ENCODE measurements around the gene CWC15.
A peak's percentile ranks its signal among the peaks of the same experiment; 100 is the strongest.
"Not testable (repeated sequence)": the region's sequence is repeated elsewhere in the genome, so short reads cannot be mapped to it uniquely, and the experiment has no call there.

The CWC15 gene

DNA sequence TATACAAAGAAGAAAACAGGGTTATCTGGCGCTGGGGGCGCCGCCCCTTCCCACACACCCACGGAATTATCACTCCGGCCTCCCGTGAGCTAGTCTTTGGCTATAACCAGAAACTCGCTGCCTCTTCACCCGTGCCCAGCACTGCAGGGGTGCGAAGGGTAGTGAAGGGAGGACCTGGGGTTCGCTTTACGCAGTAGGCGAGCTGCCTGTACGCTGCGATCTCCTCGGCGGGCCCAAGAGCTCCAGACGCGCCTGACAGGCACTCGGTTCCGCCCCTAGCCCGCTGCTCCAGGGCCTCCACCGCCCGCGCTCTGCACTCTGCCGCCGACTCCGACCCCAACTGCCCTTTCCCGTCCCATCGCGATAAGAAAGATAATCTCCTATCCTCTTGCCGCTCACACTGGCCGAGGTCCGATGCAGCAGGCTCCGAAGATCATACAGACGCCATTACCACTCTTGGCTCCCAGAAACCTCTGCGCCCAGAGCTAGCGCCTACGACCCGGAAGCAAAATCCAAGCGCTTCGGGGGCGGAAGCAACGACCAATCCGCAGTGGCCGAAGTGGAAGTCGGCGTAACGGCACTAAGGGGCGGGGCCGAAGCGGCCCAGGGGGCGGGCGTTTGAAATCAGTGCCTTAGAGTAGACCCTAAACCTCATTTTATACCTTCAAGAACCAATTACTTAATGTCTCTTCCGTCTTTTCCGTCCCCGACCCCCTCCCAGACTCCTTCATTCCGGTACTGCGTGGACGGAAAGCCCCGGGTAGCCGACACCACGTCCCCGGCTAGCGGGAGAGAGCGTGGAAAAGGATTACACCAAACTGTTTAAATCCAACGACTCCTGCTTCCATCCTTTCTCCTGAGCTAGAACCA, at the start of gene CWC15, which contains the start of gene KDM4D:
Gene CWC15, minus strand, starts transcription at position 458 of the 870 bp plus-strand sequence. CDS start 1,371 bp downstream, outside the sequence.
Gene KDM4D, plus strand, starts transcription at position 611 of the 870 bp plus-strand sequence. CDS start 23,664 bp downstream, outside the sequence.
- DNase-seq, result peak; percentile 96

DNA sequence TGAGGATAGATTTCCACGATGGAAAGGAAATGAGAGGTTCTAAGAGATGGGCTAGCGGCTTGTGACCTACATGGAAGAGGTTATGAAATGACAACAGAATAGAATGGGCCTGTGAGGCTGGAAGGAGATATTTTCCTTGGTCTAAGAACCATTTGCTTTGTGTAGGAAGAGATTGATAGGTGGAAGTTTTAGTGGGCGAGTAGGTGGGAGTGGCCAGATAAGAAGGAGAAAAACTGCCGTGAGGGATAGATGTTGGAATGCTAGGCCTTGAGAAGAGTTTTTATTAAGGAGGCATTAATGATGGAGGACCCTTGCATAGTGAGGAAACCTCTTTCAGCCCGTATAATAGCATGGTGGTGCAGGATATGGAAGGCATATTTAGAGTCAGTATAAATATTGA, 48.1 kb upstream of the CWC15 start:
- DNase-seq, result not testable (repeated sequence)

DNA sequence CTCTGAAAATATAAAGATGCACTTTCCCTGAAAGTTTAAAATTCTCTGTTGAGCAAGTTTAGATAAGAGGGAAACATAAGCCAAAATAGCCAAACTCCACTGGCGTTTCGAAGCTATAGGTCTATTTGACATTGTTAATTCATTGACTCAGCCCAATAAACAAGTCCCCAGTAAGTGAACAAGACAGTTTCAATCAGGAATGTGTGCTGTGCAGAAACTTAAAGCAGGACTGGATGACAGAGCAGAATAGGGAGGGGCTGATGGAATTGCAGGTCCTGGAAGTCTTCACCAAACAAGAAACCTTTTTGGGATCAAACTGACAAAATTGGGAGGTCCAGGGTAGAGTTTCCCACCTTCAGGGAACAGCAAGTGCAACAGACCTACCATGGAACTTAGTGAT, 42.8 kb upstream of the CWC15 start:
- DNase-seq, result no peak

DNA sequence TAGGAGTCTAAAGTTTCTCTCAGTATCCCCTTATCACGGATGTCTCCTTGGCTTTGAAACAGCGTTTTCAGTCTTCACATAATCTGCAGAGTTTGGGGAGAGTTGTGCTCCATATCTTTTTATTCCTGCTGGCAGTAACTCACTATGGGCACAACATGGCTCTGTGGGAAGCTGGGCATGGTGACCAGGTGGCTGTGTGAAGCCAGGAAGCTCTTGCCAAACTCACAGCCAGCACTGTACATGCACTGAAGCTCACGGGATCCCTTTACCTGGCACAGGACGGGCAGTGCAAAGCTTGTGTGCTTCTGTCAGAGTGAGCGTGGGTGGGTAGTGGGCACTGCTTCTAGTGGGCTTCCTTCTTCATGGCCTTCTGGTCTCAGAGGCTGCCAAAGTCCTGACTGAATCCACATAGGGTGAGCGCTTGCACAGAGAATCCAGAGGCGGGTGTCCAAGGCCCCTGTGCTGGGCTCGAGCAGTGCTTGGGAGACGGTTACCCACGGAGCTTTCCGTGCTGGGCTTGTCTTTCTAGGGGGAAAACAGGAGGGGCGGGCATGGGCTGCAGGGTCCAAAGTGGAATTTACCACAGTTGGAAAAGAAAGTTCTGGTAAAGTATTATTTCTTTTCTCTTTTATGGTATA, 40.9 kb upstream of the CWC15 start:
- DNase-seq, result no peak

DNA sequence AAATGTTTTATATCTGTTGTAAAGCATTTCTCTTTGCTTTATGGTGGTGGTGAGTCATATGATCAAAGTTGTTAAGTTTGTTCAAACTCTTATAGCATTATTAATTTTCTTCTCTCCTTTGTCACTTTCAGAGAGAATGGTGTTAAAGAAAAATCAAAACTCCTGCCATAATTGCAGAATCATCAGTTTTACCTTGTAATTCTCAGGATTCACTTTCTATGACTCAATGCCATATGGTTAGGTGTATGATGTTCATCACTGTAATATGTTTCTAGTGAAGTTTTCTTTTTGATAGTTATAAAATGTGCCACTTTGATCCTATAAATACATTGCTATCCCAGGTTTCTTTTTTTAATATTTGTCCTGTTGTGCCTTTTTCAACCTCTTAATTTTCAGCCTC, 38.0 kb upstream of the CWC15 start:
- no peak for DNase-seq

DNA sequence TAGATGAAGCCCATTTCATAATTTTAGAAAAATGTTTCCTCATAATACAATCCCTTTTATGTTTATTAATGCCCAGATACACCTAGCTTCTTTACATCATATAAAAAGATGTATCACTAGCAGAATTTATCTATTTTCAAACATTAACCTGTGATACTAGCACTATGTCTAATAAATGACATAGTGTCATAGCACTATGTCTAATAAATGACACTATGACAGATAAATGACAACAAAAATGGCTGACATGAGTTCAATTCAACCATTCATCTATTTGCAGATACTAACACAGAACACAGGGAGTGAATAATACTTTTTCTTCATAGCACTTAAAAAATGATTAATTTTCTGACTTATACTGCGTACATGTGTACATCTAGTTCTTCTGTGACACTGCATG, 32.3 kb upstream of the CWC15 start:
- DNase-seq, result no peak

DNA sequence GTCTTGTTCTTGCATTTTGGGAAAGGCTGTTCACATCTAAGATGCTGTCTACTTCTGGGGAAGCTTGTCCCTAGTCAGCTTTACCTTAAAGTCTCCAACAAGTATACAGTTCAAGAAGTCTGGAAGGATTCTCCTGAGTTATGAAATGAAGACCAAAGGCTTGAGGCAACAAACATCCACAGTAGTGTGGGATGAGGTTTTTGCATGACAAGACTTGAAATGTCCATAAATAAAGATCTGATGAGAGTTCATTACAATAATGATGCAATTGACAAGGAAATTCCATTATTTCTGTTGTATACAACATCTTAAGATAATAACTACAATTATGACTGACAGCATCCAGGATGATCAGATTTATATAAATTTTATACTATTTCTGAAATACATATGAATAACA, 30.4 kb upstream of the CWC15 start:
- DNase-seq, result no peak

DNA sequence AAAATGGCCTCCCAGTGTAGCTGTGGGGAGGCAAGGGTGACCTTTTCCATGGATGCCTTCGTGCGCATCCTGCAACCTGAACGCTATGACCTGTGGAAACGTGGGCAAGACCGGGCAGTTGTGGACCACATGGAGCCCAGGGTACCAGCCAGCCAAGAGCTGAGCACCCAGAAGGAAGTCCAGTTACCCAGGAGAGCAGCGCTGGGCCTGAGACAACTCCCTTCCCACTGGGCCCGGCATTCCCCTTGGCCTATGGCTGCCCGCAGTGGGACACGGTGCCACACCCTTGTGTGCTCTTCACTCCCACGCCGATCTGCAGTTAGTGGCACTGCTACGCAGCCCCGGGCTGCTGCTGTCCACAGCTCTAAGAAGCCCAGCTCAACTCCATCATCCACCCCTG, 24.9 kb upstream of the CWC15 start:
- no peak for DNase-seq

DNA sequence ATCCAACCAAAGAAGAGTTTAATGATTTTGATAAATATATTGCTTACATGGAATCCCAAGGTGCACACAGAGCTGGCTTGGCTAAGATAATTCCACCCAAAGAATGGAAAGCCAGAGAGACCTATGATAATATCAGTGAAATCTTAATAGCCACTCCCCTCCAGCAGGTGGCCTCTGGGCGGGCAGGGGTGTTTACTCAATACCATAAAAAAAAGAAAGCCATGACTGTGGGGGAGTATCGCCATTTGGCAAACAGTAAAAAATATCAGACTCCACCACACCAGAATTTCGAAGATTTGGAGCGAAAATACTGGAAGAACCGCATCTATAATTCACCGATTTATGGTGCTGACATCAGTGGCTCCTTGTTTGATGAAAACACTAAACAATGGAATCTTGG, 24.1 kb upstream of the CWC15 start:
- no peak for DNase-seq

DNA sequence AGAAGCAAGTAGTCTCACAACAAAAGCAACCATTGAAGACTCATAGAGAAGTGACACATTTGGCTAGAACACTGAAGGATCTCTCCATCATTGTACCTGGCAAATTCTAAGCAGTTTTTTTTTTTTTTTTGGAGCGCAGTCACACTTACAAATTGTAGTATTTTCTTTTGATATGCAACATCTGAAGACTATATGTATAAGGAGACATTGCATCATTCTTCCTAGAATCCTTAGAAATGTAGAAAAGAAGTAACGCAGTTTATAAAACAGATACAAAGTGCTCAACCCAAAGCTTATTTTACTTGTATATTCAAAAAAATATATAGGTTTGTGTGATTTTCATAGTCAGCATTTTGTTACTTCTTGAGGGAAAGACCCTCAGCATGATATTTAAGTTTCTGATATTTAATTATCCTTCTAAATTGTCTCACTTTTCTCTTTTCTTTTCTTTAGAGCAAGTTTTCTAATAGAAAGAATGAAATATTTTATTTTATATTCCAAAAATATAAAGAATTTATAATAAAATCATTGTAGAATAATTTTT, 20.1 kb upstream of the CWC15 start:
- no peak for DNase-seq

DNA sequence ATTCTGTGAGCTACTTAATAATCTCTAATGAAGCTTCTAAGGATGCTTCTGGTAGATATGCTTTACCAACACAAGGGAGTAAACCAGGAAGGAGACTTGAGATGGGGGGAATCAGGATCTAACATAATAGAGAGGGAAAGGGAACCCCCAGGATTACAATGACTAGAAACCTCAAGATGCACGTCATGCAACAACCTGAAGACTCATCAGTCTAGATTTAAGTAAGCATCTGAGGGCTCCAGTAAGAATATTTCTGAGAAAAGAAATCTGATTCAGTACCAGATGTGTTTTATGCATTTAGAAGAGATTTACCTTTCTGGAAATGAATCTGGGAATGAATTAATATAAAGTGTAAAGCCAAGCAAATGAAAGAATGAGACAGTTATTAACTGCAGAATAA, 15.4 kb upstream of the CWC15 start:
- DNase-seq, result no peak

DNA sequence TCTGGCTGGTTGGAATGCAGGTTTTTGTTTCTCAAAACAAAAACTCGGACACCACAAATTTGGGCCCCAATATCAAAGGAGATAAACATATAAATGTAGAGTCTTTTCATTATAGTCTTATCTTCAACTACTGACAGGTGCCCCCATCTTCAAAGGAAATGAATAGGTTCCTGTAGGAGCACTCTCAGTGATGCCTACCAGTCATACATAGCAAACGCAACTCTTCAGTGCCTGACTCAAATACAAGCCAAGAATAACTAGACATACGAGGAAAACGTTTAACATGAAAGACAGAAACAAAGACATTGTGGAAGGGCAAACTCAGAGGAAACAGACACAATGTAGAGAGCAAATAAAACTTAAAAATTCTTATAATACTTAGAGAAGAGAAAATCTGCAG, 14.0 kb upstream of the CWC15 start:
- DNase-seq, result no peak

DNA sequence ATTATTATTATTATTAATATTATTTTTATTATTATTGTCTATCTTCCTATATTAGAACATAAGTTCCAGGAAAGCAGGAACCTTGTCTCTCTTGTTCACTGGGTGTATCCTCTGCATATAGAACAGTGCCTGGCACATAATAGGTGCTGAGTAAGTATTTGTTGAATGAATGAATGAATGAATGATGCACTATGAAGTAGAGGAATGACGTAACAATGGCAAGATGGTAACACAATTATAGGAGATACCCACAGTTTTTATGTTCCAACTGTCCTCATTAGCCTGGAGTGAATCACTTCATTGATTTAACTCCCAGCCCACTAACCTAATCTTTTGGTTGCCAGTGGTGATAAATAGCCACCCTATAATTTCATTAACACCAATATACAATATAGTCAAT, 2.2 kb upstream of the CWC15 start:
- no peak for DNase-seq

DNA sequence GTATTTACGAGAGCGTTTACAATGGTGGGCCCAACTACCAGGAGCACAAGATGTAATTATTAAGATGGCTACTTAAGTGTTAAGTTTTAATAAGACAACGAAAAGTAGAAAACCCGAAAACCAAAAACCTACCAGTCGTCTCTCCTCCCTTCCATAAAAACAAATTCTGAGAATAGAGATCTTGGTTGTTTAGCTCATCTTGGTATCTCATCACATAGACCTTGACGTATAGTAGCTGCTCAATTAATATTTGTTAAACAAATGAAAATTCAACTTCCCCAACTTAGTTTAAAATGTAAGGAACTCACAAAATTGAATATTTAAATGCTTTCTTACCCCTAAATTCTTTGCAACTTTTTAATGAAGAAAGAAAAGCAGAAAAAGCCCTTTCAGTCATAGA, 822 bp upstream of the CWC15 start:
- no peak for DNase-seq

DNA sequence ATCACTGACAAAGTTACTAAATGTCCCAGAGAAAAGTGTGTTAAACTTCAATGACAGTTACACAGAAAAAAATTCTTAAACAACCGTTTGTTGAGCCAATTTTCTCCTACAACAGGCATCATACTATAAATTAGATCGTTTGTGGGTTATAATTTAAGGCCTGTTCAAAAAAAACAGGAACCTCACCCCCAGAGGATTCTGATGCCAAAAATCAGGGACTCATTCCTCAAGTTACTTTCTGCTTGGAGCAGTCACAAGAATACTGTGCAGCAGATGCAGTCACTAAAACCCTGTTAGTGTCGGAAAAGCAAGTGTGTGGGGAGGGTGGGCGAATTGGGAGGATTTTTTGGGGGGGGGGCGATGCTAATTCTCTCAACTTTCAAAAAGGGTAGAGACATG, 657 bp downstream of the CWC15 start:
- no peak for DNase-seq

DNA sequence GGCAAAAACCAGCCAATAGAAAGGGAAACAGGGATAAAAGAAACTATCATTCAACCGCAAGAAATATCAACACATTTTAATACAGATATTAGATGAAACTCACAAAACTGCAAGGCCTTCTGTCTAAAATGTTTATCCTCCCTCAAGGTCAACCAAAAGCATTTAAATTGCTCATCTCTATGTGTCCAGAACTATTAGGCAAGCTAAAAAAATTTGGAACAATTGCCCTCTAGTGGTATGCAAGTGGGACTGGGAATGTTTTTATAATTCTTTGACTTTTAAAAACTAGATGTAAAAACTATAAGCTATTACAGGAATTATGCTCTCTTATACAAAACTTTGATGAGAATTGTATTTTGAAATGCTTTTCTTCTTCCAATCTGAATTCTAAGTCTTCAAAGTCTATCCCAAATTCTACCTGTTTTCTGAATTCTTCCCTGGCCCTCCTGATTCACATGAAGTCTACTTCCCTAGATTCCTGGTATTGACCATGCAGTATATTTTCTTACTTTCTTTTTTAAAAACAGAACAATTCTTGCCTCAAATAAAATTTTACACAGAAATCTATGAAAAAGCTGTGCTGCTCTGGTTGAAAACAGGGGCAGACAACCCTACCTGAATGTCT, 4.9 kb downstream of the CWC15 start:
- DNase-seq, result no peak

DNA sequence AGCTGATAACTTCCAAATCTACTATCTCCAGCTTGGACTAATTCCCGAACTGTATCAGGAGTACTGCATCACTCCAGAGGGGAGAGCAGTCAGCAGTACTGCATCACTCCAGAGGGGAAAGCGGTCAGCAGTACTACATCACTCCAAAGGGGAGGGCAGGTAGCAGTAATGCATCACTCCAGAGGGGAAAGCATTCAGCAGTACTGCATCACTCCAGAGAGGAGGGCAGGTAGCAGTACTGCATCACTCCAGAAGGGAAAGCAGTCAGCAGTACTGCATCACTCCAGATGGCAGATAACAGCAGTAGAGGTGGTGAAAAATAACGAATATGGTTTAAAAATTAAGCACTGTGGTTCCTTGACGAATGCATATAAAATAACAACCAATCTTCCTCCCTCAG, 8.4 kb downstream of the CWC15 start:
- DNase-seq, result no peak

DNA sequence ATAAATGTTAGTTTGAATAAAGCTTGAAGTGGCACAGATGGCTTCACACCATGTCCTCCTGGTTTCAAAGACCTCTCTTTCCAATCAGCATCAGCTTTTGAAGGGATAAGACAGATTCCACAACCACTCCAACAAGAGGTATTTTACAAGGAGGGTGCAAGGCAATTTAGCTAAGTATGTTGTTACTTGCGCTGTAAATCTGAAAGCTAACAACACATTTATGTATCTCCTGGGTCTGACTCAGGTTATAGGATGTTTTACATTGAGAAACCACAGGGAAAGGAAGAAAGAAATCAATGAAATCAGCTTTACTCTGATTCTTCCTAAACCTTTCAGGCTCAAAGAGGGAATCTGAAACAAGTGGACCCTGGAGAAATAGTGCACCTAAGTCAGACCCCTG, 12.1 kb downstream of the CWC15 start:
- no peak for DNase-seq

DNA sequence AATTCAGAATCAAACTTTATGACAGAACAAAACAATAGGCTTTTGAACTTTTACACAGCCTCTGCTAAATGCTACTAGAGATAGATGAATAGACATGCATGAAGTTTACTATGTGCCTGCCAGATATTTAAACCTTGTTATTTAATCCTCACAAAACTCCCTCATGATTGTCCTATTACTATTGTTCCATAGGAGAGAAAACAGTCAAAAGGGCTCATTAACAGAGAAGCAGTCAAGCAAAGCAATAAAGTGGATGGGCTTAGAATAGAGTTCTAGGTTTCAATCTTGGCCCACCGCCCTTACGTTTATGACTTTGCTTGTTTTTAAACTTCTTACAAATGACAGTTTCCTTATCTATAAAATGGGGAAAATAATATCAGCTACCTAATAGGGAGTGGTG, 12.9 kb downstream of the CWC15 start:
- no peak for DNase-seq

DNA sequence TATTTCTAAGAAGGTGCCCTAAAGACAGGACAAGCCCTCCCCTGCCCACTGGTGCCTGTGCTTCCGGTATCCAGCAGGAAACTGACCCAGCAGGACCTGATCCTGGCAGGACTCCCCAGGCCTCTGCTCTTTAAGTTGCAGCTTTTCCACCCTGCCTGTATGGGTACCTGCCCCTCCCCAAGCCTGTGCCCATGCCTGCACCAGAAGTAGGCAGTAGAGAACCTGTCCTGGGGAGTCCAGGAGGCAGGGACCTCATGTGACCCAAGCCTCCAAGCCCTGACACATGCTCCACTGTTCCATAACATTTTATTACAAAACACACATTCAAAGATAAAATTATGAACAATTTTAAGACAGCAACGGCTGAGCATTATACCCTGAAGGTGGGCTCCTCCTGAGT, 14.2 kb downstream of the CWC15 start:
- DNase-seq, result no peak

DNA sequence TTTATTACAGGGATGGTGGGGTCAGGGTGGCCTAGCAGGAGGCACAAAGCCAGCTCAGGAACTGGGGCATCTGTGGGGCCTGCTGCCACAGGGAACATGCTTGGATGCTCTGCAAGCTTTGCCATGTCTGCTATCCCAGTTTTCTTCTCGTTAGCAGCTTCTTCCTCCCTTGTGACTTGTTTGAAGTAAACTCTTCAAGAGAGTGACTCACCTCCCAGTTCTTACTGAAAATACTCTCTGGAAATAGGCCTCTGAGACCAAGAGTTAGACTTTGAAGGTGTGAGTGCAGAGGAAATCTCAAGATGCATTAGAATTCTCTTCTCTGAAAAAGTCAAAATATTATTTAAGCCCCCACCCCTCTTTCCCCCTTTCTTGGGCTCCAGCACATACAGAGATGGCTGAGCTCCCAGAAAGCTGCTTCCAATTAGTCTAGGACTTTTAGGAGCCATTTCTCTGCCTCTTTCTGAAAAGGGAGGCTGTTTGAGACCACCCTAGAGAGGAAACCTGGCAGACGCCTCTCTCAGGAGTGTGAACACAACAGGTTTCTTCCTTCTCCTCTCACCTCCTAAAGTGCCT, 15.1 kb downstream of the CWC15 start:
- DNase-seq, result no peak

DNA sequence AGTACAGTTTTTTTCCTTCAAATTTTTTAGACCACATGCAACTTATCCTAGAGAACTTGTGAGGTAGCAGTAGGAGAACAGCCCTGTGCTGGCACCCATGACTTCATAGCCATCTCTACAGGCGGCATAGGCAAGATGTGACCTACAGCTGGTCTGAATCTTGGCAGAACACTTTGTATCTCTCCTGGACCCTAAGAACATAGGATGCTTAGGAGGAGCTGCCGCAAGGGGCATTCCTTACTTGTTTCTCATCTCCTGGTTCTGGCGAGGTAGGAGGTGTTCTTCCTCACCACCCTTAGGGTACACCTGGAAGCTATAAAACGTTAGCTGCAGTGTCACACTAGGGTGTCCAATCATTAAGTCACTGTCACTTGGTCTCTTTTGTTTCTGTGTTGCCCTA, 16.4 kb downstream of the CWC15 start:
- DNase-seq, result no peak

DNA sequence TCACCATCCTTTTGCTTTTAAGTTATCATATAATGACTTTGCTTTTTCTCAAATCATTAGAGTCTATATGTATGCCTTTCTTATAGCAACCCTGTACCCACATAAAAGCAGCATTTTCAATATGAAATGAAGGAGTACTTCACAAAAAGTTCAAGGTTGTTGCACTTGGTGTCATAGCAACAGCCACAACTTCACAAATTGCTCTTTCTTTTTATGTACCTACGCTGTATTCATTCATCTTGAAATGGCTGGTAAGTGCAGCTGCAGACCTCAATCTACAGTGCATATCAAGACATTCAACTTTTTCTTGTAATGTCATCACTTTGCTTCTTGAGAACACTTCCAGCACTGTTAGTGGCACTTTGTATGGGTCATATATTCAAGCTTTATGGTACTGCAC, 18.6 kb downstream of the CWC15 start:
- no peak for DNase-seq

All from stimulated activated CD8-positive, alpha-beta memory T cell treated with anti-CD3 and anti-CD28 coated beads, Interleukin-4, amount 100 ng/mL, for 48 hours (primary cell).